ENCODE data around the gene UBE2Z.
"Not testable (repeated sequence)": the region's sequence is repeated elsewhere in the genome, so short reads cannot be mapped to it uniquely, and the experiment has no call there.

Gene UBE2Z

GRCh38 chr17:48908047-48908843, at the start of gene UBE2Z:
UBE2Z (plus strand) TSS chr17:48908407; CDS start chr17:48908504, 97 bp downstream.
- Histone ChIP-seq H3K4me1 (ENCODE audit: control insufficient read depth, insufficient read depth, low read length) (peaks cover 23% of the 10 kb centered on the region), H3K27ac (ENCODE audit: low read length) (peak within 1 kb of the TSS; percentile 83), H3K9ac (ENCODE audit: low read length in 2 of 2) (peak within 1 kb of the TSS; percentile 84 to 95), H3K4me3 (ENCODE audit: low read length in 2 of 2) (peak within 1 kb of the TSS; percentile 87 to 92), H3K36me3 (ENCODE audit: control insufficient read depth in 2 of 2, insufficient read depth in 2 of 2, low read length in 2 of 2) (peaks cover 4 to 13% of the 10 kb centered on the region in 2 donors), H3K9me3 (ENCODE audit: control insufficient read depth in 2 of 2, low read length in 2 of 2) (no peaks in the 10 kb centered on the region), H3K27me3 (ENCODE audit: control insufficient read depth in 1 of 2, insufficient read depth in 2 of 2, low read length in 2 of 2) (no peaks in the 10 kb centered on the region)

DNA sequence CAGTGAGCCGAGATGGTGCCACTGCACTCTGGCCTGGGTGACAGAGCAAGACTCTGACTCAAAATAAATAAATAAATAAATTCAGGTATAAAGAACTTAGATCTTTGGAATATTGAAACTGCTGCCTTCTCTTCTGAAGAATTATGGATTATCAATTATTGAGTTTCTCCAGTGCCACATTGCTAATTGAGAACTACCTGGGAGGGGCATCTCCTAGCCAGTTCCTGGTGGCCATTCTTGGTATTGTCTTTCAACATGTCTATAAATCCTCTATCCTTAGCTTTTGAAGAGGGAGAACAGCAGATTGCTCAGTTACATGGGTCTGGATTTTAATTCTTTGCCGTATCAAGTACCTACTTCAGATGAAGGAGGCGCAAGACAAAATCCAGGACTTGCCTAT, 48.2 kb upstream of the UBE2Z start:
- Histone ChIP-seq H3K27me3 (ENCODE audit: control insufficient read depth in 1 of 2, insufficient read depth in 2 of 2, low read length in 2 of 2) (no peaks in the 10 kb centered on the region), H3K4me3 (ENCODE audit: low read length in 2 of 2) (no peak overlapping the region), H3K36me3 (ENCODE audit: control insufficient read depth in 2 of 2, insufficient read depth in 2 of 2, low read length in 2 of 2) (peaks cover 41 to 47% of the 10 kb centered on the region in 2 donors), H3K9me3 (ENCODE audit: control insufficient read depth in 2 of 2, low read length in 2 of 2) (no peaks in the 10 kb centered on the region), H3K27ac (ENCODE audit: low read length) (no peak overlapping the region), H3K9ac (ENCODE audit: low read length in 2 of 2) (no peak overlapping the region), H3K4me1 (ENCODE audit: control insufficient read depth, insufficient read depth, low read length) (no peaks in the 10 kb centered on the region)

- H3K4me3 ChIP-seq (ENCODE audit: low read length in 2 of 2), result no peak overlapping the region
- no peak overlapping the region for H3K9ac ChIP-seq (ENCODE audit: low read length in 2 of 2)
- no peaks in the 10 kb centered on the region for H3K4me1 ChIP-seq (ENCODE audit: control insufficient read depth, insufficient read depth, low read length)
- peaks cover 37 to 44% of the 10 kb centered on the region in 2 donors for H3K36me3 ChIP-seq (ENCODE audit: control insufficient read depth in 2 of 2, insufficient read depth in 2 of 2, low read length in 2 of 2)
- no peaks in the 10 kb centered on the region for H3K27me3 ChIP-seq (ENCODE audit: control insufficient read depth in 1 of 2, insufficient read depth in 2 of 2, low read length in 2 of 2)
- no peak overlapping the region for H3K27ac ChIP-seq (ENCODE audit: low read length)
- no peaks in the 10 kb centered on the region for H3K9me3 ChIP-seq (ENCODE audit: control insufficient read depth in 2 of 2, low read length in 2 of 2)
Measured at GRCh38 chr17:48860456-48860855, 47.8 kb upstream of the UBE2Z start.

GRCh38 chr17:48868916-48869500, 39.2 kb upstream of the UBE2Z start:
- no peaks in the 10 kb centered on the region for H3K27me3 ChIP-seq (ENCODE audit: control insufficient read depth in 1 of 2, insufficient read depth in 2 of 2, low read length in 2 of 2)
- H3K4me1 ChIP-seq (ENCODE audit: control insufficient read depth, insufficient read depth, low read length), result peaks cover 3% of the 10 kb centered on the region
- no peak overlapping the region for H3K9ac ChIP-seq (ENCODE audit: low read length in 2 of 2)
- H3K27ac ChIP-seq (ENCODE audit: low read length), result no peak overlapping the region
- no peak overlapping the region for H3K4me3 ChIP-seq (ENCODE audit: low read length in 2 of 2)
- peaks cover 3 to 15% of the 10 kb centered on the region in 2 donors for H3K36me3 ChIP-seq (ENCODE audit: control insufficient read depth in 2 of 2, insufficient read depth in 2 of 2, low read length in 2 of 2)
- no peaks in the 10 kb centered on the region for H3K9me3 ChIP-seq (ENCODE audit: control insufficient read depth in 2 of 2, low read length in 2 of 2)

- H3K27me3 ChIP-seq (ENCODE audit: control insufficient read depth in 1 of 2, insufficient read depth in 2 of 2, low read length in 2 of 2), result no peaks in the 10 kb centered on the region
- peaks cover 0 to 7% of the 10 kb centered on the region in 2 donors for H3K36me3 ChIP-seq (ENCODE audit: control insufficient read depth in 2 of 2, insufficient read depth in 2 of 2, low read length in 2 of 2)
- no peaks in the 10 kb centered on the region for H3K9me3 ChIP-seq (ENCODE audit: control insufficient read depth in 2 of 2, low read length in 2 of 2)
- no peak overlapping the region for H3K4me3 ChIP-seq (ENCODE audit: low read length in 2 of 2)
- peaks cover 3% of the 10 kb centered on the region for H3K4me1 ChIP-seq (ENCODE audit: control insufficient read depth, insufficient read depth, low read length)
- no peak overlapping the region for H3K27ac ChIP-seq (ENCODE audit: low read length)
- H3K9ac ChIP-seq (ENCODE audit: low read length in 2 of 2), result no peak overlapping the region
Measured at GRCh38 chr17:48869821-48870318, 38.3 kb upstream of the UBE2Z start.

DNA sequence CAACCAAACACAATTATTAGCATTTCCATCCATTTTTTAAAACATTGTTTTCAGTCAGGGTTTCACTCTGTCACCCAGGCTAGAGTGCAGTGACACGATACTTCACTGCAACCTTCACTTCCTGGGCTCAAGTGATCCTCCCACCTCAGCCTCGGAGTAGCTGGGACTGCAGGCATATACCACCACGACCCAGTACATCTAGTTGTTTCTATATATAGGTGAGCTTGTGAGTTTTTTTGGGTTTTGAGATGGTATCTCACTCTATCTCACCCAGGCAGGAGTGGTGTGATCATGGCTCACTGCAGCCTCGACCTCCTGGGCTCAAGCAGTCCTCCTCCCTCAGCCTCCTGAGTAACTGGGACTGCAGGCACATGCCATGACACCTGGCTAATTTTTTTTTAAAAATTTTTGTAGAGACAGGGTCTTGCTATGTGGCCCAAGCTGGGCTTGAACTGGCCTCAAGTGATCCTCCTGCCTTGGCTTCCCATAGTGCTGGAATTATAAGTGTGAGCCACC, 37.1 kb upstream of the UBE2Z start:
- Histone ChIP-seq H3K27ac (ENCODE audit: low read length) (no peak overlapping the region), H3K4me1 (ENCODE audit: control insufficient read depth, insufficient read depth, low read length) (peaks cover 3% of the 10 kb centered on the region), H3K9ac (ENCODE audit: low read length in 2 of 2) (no peak overlapping the region), H3K36me3 (ENCODE audit: control insufficient read depth in 2 of 2, insufficient read depth in 2 of 2, low read length in 2 of 2) (peaks cover 0 to 2% of the 10 kb centered on the region in 2 donors), H3K27me3 (ENCODE audit: control insufficient read depth in 1 of 2, insufficient read depth in 2 of 2, low read length in 2 of 2) (no peaks in the 10 kb centered on the region), H3K4me3 (ENCODE audit: low read length in 2 of 2) (no peak overlapping the region), H3K9me3 (ENCODE audit: control insufficient read depth in 2 of 2, low read length in 2 of 2) (no peaks in the 10 kb centered on the region)

DNA sequence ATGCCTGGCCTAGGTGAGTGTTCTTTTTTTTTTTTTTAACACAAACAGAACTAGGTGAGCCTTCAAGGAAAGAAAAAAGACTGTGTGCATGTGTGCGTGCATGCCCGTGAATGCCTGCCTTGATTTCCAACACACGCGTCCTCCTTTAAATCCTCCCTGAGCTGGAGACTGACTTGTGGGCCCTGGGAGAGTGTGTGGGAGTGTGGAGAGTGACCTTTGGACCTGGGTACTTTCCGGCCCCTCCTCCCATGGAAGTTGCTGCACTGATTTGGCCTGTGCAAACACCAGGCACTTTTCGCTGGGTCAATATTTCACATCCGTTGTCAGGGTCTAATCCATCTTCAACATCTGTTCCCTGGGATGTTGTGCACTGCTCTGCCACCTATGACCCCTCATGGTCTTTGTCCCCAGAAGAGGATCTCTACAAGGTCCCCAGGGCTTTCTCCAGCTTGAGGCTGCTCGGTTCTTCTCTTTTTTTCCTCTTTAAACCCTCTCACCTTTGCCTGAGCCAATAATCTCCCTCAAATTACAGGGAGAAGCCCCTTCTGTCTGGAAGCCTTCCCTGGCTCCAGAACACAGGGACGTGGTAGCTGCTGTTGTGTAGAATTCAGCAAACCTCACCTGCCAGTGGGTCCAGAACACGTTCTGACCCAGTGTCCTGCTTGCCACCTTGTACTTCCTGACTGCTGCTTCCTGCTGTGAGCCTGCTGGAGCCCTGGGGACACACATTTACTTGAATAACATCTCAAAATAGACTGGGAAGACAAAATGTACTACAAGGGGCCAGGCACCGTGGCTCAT, 36.5 kb upstream of the UBE2Z start:
- H3K27ac ChIP-seq (ENCODE audit: low read length), result no peak overlapping the region
- peaks cover 3% of the 10 kb centered on the region for H3K4me1 ChIP-seq (ENCODE audit: control insufficient read depth, insufficient read depth, low read length)
- H3K9ac ChIP-seq (ENCODE audit: low read length in 2 of 2), result no peak overlapping the region
- H3K9me3 ChIP-seq (ENCODE audit: control insufficient read depth in 2 of 2, low read length in 2 of 2), result no peaks in the 10 kb centered on the region
- H3K4me3 ChIP-seq (ENCODE audit: low read length in 2 of 2), result no peak overlapping the region
- H3K27me3 ChIP-seq (ENCODE audit: control insufficient read depth in 1 of 2, insufficient read depth in 2 of 2, low read length in 2 of 2), result no peaks in the 10 kb centered on the region
- no peaks in the 10 kb centered on the region for H3K36me3 ChIP-seq (ENCODE audit: control insufficient read depth in 2 of 2, insufficient read depth in 2 of 2, low read length in 2 of 2)

- H3K4me1 ChIP-seq (ENCODE audit: control insufficient read depth, insufficient read depth, low read length); H3K9ac ChIP-seq (ENCODE audit: low read length in 2 of 2): not testable (repeated sequence)
Measured at GRCh38 chr17:48872409-48872808, 35.8 kb upstream of the UBE2Z start.

DNA sequence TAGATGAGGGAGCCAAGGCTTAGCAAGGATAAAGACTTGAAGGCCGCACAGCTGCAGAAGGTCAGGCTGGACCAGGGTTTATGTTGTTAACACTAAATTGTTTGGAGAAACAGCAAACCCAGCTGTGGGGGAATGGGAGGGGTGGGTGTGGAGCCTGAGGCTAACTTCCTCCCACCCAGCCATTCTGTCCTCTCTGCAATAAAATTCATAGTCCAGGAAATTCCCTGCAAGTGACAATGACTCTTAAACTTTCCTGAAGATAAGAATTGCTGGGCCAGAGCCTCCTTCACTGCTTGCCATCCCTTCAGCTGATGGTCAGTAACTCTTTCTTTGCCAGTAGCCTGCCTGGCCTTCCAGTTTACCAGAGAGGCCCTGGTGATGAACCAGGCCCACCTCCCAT, 35.0 kb upstream of the UBE2Z start:
- Histone ChIP-seq H3K9ac (ENCODE audit: low read length in 2 of 2) (no peak overlapping the region), H3K4me1 (ENCODE audit: control insufficient read depth, insufficient read depth, low read length) (peaks cover 3% of the 10 kb centered on the region), H3K4me3 (ENCODE audit: low read length in 2 of 2) (no peak overlapping the region), H3K27ac (ENCODE audit: low read length) (no peak overlapping the region), H3K9me3 (ENCODE audit: control insufficient read depth in 2 of 2, low read length in 2 of 2) (no peaks in the 10 kb centered on the region), H3K27me3 (ENCODE audit: control insufficient read depth in 1 of 2, insufficient read depth in 2 of 2, low read length in 2 of 2) (peaks cover 0 to 2% of the 10 kb centered on the region in 2 donors), H3K36me3 (ENCODE audit: control insufficient read depth in 2 of 2, insufficient read depth in 2 of 2, low read length in 2 of 2) (no peaks in the 10 kb centered on the region)

More at GRCh38 chr17:48872409-48872808, 35.8 kb upstream of the UBE2Z start:
- not testable (repeated sequence) for H3K9me3 ChIP-seq (ENCODE audit: control insufficient read depth in 2 of 2, low read length in 2 of 2); H3K27ac ChIP-seq (ENCODE audit: low read length); H3K36me3 ChIP-seq (ENCODE audit: control insufficient read depth in 2 of 2, insufficient read depth in 2 of 2, low read length in 2 of 2); H3K27me3 ChIP-seq (ENCODE audit: control insufficient read depth in 1 of 2, insufficient read depth in 2 of 2, low read length in 2 of 2); H3K4me3 ChIP-seq (ENCODE audit: low read length in 2 of 2)

DNA sequence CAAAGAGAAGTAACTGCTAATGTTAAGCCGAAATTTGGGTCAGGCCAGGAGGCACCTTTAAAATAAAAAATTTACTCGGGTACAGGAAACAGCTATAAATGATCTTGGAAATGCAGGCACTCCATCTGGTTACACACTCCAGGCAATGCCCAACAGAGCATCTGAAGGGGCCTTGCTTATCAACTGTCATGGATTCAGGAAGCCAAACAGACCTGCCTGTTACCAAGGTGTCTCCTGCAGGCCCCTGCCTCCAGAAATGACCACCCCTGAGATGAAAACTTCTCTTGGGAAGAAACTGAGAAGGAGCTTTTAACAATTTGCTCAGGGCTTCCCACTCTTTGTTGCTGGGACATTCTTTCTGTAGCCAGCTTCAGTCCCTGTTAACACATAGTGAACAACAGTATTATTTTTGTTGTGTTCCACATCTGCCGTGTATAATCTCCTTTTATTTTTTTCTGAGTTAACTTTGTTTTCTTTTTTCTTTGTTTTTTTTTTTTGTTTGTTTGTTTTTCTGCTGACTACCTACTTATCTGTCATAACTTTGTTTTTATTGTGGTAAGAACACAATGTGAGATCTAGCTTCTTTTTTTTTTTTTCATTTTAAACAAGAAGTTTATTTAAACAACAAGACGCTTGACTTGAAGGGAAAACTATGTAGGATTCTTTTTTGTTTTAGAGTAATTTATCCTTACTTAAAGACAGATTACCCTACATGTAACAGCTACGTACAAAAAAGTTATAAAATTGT, 34.3 kb upstream of the UBE2Z start:
- H3K9me3 ChIP-seq (ENCODE audit: control insufficient read depth in 2 of 2, low read length in 2 of 2), result no peaks in the 10 kb centered on the region
- H3K4me3 ChIP-seq (ENCODE audit: low read length in 2 of 2), result no peak overlapping the region
- H3K27me3 ChIP-seq (ENCODE audit: control insufficient read depth in 1 of 2, insufficient read depth in 2 of 2, low read length in 2 of 2), result peaks cover 0 to 3% of the 10 kb centered on the region in 2 donors
- H3K4me1 ChIP-seq (ENCODE audit: control insufficient read depth, insufficient read depth, low read length), result peaks cover 3% of the 10 kb centered on the region
- H3K36me3 ChIP-seq (ENCODE audit: control insufficient read depth in 2 of 2, insufficient read depth in 2 of 2, low read length in 2 of 2), result no peaks in the 10 kb centered on the region
- no peak overlapping the region for H3K27ac ChIP-seq (ENCODE audit: low read length)
- H3K9ac ChIP-seq (ENCODE audit: low read length in 2 of 2), result no peak overlapping the region

Data from stomach smooth muscle (tissue), 2 donors.